ENCODE data around the gene ODAM.
"Not testable (repeated sequence)": the region's sequence is repeated elsewhere in the genome, so short reads cannot be mapped to it uniquely, and the experiment has no call there.

ODAM gene

DNA sequence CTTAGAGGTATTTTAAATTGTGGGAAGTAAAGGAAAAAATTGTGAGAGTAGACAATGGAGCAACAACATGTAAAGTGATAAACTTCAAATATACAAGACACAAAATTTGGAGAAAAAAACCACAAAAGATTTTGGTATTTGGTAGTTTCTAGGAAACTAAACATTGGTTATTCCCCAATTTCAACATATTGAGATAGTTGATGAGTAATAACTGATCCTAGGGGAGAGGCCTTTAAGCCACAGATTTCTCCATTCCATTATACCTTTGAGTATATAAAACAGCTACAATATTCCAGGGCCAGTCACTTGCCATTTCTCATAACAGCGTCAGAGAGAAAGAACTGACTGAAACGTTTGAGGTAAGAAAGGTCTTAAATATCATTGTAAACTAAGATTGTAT lies 30.3 kb downstream of the ODAM start, which contains the start of gene FDCSP:
FDCSP (plus strand) TSS at position 301 of the 400 bp plus-strand sequence. CDS start 5,071 bp downstream, outside the sequence.
- no peak for DNase-seq

GRCh38 chr4:70236125-70236524 lies 40.6 kb downstream of the ODAM start:
- no peak for DNase-seq

DNA sequence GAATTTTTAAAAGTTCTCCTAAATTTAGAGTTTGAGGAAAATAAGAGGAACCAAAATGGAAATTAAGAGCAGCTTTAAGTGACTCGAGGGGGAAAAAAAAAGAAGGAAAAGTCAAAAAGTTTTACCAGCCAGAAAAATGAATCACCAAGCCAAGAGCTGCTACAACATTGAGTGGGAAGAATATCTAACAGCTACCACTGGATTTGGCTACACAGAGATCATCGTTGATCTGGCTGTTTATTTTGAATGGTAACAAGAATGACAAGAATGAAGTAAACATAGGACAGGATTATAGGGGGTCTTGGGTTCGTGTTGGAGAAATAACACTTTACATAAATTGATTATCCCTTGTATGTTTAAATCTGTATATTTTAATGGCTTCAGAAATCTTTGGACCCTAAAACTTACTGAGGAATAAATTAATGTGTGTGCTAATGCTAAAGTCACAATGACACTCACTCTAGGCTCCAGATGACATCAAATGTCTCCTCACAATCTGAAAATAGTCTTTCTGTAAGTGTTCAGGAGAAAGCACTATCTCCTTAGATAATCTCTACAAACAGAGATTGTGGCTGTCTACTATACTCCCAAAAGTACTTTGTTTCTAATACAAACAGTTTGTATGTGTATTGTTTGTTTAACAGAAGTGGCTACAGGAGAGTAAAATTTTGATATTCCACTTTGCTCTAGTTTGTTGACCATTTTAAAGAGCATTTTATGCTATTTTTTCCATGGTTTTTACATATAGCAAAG lies 43.8 kb downstream of the ODAM start:
- DNase-seq: no peak

DNA sequence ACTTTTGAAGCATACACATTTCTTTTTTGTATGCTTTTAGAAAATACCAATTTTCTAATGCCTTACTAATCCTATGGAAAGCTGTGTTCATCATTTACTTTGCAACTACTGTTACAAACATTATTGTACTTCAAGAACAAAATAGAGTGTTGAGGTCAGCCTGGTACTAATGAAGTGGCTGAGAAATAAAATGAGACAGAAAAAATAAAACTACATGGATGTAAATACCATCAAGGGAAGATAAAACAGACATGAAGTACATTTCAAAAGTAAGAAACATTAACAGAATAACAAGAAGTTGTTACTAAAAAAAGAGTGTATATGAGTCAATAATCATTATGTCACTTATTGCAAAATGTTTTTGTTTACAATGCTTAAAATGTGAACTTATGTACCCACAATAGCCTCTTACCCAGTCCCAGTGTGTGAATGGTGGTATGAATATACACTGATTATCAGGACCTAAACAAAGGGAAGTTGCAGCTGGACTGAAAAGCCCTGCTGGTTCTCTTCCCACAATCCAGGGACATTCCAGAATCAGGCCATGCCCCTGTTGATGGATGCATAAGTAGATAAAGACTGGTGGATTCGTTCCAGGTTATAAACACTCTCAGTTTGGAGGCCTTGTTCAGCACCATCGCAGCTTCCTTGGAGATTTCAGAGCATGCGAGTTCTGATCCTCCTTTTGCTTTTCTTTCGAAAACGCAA lies 44.5 kb downstream of the ODAM start:
- DNase-seq: no peak

GRCh38 chr4:70242297-70242696 lies 46.8 kb downstream of the ODAM start, which contains the start of gene CSN3:
Gene CSN3, plus strand, starts transcription at chr4:70242597. Its CDS starts 2,223 bp downstream, at chr4:70244820.
- DNase-seq: not testable (repeated sequence)

DNA sequence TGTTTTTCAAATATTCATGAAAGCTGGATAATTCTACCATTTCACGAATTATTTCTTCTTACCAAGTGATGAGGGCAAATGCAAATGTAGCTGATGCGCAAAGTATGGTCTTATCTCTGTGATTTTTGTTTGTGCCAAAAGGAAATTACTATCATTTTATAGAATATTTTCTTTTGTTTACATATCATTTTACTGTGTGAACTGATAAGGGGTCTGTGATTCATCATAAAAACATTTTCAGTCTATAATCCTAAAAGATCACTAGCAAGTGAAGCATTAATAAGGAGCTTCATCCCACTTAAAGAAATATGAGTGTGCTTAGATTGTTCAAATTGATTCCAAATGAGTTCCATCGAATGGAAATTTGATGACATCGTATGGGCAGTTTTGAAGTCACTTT lies 47.6 kb downstream of the ODAM start:
- DNase-seq: no peak

DNA sequence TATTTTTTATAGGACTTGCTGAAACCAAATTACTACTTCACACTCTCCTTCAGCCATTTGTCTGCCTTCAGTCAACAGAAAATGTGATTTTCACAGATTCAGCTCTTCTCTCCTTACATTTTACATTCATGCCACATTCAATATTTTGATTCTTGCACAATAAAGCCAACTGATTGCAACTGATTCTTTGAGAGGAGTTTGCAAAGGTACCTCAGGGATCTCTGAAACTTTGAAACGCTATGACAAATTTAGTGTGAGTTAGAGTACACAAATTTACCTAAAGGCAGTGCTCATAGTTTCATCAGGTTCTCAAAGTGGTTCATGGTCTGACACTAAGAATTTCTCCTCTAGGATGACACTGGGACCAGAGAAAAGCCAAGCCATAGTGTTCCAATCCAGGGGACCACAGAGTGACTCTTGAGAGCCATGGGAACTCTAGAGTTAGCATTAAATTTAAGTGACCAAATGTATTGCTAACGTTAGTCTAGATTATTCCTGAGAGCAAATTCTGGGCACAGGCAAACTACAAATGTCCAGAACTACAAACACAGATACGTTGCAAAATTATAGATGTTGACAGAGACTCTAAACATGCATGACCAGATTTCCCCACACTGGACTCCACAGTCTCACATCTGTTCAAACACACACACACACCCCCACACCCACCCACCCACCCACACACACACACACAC lies 55.9 kb downstream of the ODAM start:
- no peak for DNase-seq

- DNase-seq: no peak
These were observed 56.4 kb downstream of the ODAM start for GRCh38 chr4:70251945-70252277.

All from NCI-H146 (cell line).